ENCODE measurements around the gene SMAD6. TPM values are rescaled to one million over a fixed set of nuclear protein-coding genes. Genes with fewer than 3 reads are reported as not detected.

Gene SMAD6
- total RNA-seq, 1 donor from 2014 or later, result 2.7 TPM

DNA sequence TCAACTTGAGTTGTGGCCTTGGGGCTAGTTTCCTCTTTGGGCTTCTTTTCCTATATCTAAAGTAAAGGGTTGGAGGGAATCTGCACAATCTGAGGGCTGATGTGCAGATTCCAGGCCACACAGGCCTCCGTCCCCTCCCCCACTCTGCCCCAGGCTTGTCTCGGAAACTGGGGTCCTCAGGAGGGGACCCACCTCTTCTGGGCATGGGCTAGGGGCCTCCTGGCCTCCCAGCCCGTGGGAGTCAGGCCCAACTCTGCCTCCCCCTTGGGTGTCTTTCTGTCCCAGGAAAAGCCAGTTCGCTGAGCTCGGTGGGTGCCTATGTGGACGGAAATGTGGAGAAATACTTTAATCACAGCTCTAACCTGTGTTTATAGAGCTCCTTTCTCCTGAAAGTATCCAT lies 4.8 kb downstream of the SMAD6 start:
- H3K4me2 ChIP-seq (ENCODE audit: low read length), result peak overlapping the region; percentile 46
- H3K79me2 ChIP-seq (ENCODE audit: insufficient read depth, low read length), result peaks cover 42% of the 10 kb centered on the region
- peaks cover 9% of the 10 kb centered on the region for H3K4me1 Mint-ChIP-seq (ENCODE audit: low read depth, unreplicated experiment)
- no peak overlapping the region for H3K4me3 ChIP-seq (ENCODE audit: insufficient read depth, low read depth, low read length)
- H3K4me3 Mint-ChIP-seq (ENCODE audit: unreplicated experiment), result no peak overlapping the region
- no peak overlapping the region for H2AFZ ChIP-seq (ENCODE audit: low read depth, low read length)
- H3K4me1 ChIP-seq (ENCODE audit: insufficient read depth, low read length), result peaks cover 13% of the 10 kb centered on the region
- H3K27ac Mint-ChIP-seq (ENCODE audit: unreplicated experiment), result no peak overlapping the region
- H4K20me1 ChIP-seq (ENCODE audit: insufficient read depth, low read length), result peaks cover 36% of the 10 kb centered on the region
- H3K27ac ChIP-seq (ENCODE audit: low read depth, low read length), result no peak overlapping the region
- FAIRE-seq (no peak), DNase-seq (ENCODE audit: low read depth) (no peak)
- no peaks in the 10 kb centered on the region for H3K36me3 ChIP-seq (ENCODE audit: insufficient read depth, low read length)
- H3K27me3 ChIP-seq (ENCODE audit: insufficient read depth, low read length), result no peaks in the 10 kb centered on the region
- H3K9ac ChIP-seq (ENCODE audit: low read length), result no peak overlapping the region
- TF ChIP-seq CTCF (IDR thresholded peaks at IDR 0.05; ENCODE audit: insufficient read depth, low read depth, low read length) (no peak), EZH2 (IDR thresholded peaks at IDR 0.05; ENCODE audit: insufficient read depth, low read length) (no peak)
- peaks cover 21% of the 10 kb centered on the region for H3K27me3 Mint-ChIP-seq (ENCODE audit: low read depth, unreplicated experiment)
- H3K9me3 Mint-ChIP-seq (ENCODE audit: unreplicated experiment), result no peaks in the 10 kb centered on the region
- no peaks in the 10 kb centered on the region for H3K9me3 ChIP-seq (ENCODE audit: insufficient read depth, low read depth, low read length)
- peaks cover 4% of the 10 kb centered on the region for H3K36me3 Mint-ChIP-seq (ENCODE audit: low read depth, unreplicated experiment)

GRCh38 chr15:66707310-66708082 lies 5.5 kb downstream of the SMAD6 start:
- no peak overlapping the region for H3K4me3 ChIP-seq (ENCODE audit: insufficient read depth, low read depth, low read length)
- peaks cover 40% of the 10 kb centered on the region for H3K79me2 ChIP-seq (ENCODE audit: insufficient read depth, low read length)
- TF ChIP-seq CTCF (IDR thresholded peaks at IDR 0.05; ENCODE audit: insufficient read depth, low read depth, low read length), result no peak
- TF ChIP-seq EZH2 (IDR thresholded peaks at IDR 0.05; ENCODE audit: insufficient read depth, low read length), result no peak
- H3K27ac ChIP-seq (ENCODE audit: low read depth, low read length), result no peak overlapping the region
- H3K36me3 Mint-ChIP-seq (ENCODE audit: low read depth, unreplicated experiment), result peaks cover 4% of the 10 kb centered on the region
- no peak for FAIRE-seq
- H3K4me1 ChIP-seq (ENCODE audit: insufficient read depth, low read length), result peaks cover 16% of the 10 kb centered on the region
- H3K4me3 Mint-ChIP-seq (ENCODE audit: unreplicated experiment), result peak overlapping the region; percentile 14
- H3K9me3 Mint-ChIP-seq (ENCODE audit: unreplicated experiment), result no peaks in the 10 kb centered on the region
- H3K27me3 ChIP-seq (ENCODE audit: insufficient read depth, low read length), result no peaks in the 10 kb centered on the region
- H3K36me3 ChIP-seq (ENCODE audit: insufficient read depth, low read length), result no peaks in the 10 kb centered on the region
- H3K9ac ChIP-seq (ENCODE audit: low read length), result peak overlapping the region; percentile 7
- peaks cover 23% of the 10 kb centered on the region for H3K27me3 Mint-ChIP-seq (ENCODE audit: low read depth, unreplicated experiment)
- H3K27ac Mint-ChIP-seq (ENCODE audit: unreplicated experiment), result no peak overlapping the region
- no peak overlapping the region for H2AFZ ChIP-seq (ENCODE audit: low read depth, low read length)
- H3K4me1 Mint-ChIP-seq (ENCODE audit: low read depth, unreplicated experiment), result peaks cover 9% of the 10 kb centered on the region
- peaks cover 36% of the 10 kb centered on the region for H4K20me1 ChIP-seq (ENCODE audit: insufficient read depth, low read length)
- peak; percentile 39 for DNase-seq (ENCODE audit: low read depth)
- H3K4me2 ChIP-seq (ENCODE audit: low read length), result peak overlapping the region; percentile 61
- H3K9me3 ChIP-seq (ENCODE audit: insufficient read depth, low read depth, low read length), result no peaks in the 10 kb centered on the region

DNA sequence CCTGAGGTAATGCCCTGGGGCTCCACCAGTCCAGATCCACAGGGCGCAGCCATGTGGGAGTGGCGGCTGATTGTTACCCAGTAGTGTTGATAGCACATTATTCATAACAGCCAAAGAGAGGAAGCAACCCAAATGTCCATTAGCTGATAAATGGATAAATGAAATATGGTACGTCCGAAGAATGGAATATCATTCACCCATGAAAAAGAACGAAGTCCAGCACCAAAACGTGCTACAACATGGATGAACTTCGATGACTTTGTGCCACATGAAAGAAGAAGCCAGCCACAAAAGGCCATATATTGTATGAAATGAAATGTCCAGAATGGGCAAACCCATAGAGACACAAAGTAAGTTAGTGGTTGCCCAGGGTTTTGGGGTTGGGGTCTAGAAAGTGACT lies 6.4 kb downstream of the SMAD6 start:
- no peaks in the 10 kb centered on the region for H3K9me3 ChIP-seq (ENCODE audit: insufficient read depth, low read depth, low read length)
- no peak overlapping the region for H2AFZ ChIP-seq (ENCODE audit: low read depth, low read length)
- TF ChIP-seq CTCF (IDR thresholded peaks at IDR 0.05; ENCODE audit: insufficient read depth, low read depth, low read length), result no peak
- no peak for TF ChIP-seq EZH2 (IDR thresholded peaks at IDR 0.05; ENCODE audit: insufficient read depth, low read length)
- Mint-ChIP-seq H3K36me3 (ENCODE audit: low read depth, unreplicated experiment) (peaks cover 4% of the 10 kb centered on the region), H3K27ac (ENCODE audit: unreplicated experiment) (no peak overlapping the region), H3K4me1 (ENCODE audit: low read depth, unreplicated experiment) (peaks cover 9% of the 10 kb centered on the region), H3K27me3 (ENCODE audit: low read depth, unreplicated experiment) (peaks cover 23% of the 10 kb centered on the region), H3K9me3 (ENCODE audit: unreplicated experiment) (no peaks in the 10 kb centered on the region), H3K4me3 (ENCODE audit: unreplicated experiment) (no peak overlapping the region)
- H3K27me3 ChIP-seq (ENCODE audit: insufficient read depth, low read length), result no peaks in the 10 kb centered on the region
- no peak overlapping the region for H3K27ac ChIP-seq (ENCODE audit: low read depth, low read length)
- H3K4me3 ChIP-seq (ENCODE audit: insufficient read depth, low read depth, low read length), result no peak overlapping the region
- H3K9ac ChIP-seq (ENCODE audit: low read length), result no peak overlapping the region
- H3K4me1 ChIP-seq (ENCODE audit: insufficient read depth, low read length), result peaks cover 16% of the 10 kb centered on the region
- DNase-seq (ENCODE audit: low read depth) (no peak), FAIRE-seq (no peak)
- no peak overlapping the region for H3K4me2 ChIP-seq (ENCODE audit: low read length)
- H3K36me3 ChIP-seq (ENCODE audit: insufficient read depth, low read length), result no peaks in the 10 kb centered on the region
- peaks cover 36% of the 10 kb centered on the region for H4K20me1 ChIP-seq (ENCODE audit: insufficient read depth, low read length)
- peaks cover 31% of the 10 kb centered on the region for H3K79me2 ChIP-seq (ENCODE audit: insufficient read depth, low read length)

All from astrocyte (in vitro differentiated cells and primary cell).